HG03342 (cell line): ENCODE data around the gene LGALS4.
"Not testable (repeated sequence)": the region's sequence is repeated elsewhere in the genome, so short reads cannot be mapped to it uniquely, and the experiment has no call there.

Experiments
- ATAC-seq: cut with Tn5 transposase; IDR thresholded peaks from one replicate; pipeline ENCODE4 v1.9.1; 2021; ENCODE audit warnings: mild to moderate bottlenecking, moderate library complexity; ENCODE audit not compliant: unreplicated experiment

LGALS4 gene

GRCh38 chr19:38826856-38827551, 14.3 kb upstream of the LGALS4 start:
- no peak for ATAC-seq

- not testable (repeated sequence) for ATAC-seq
These were observed 13.2 kb upstream of the LGALS4 start for GRCh38 chr19:38825936-38826335.

- not testable (repeated sequence) for ATAC-seq
These were observed 8.6 kb upstream of the LGALS4 start for GRCh38 chr19:38821230-38821825.

GRCh38 chr19:38819231-38819920, 6.6 kb upstream of the LGALS4 start:
- no peak for ATAC-seq

- no peak for ATAC-seq
These were observed 4.3 kb upstream of the LGALS4 start for GRCh38 chr19:38817081-38817480.

GRCh38 chr19:38816131-38816750, 3.5 kb upstream of the LGALS4 start:
- ATAC-seq: no peak

GRCh38 chr19:38815059-38816001, 2.6 kb upstream of the LGALS4 start:
- no peak for ATAC-seq

GRCh38 chr19:38813932-38814331, 1.2 kb upstream of the LGALS4 start:
- ATAC-seq: not testable (repeated sequence)

- ATAC-seq: no peak
These were observed 578 bp upstream of the LGALS4 start for GRCh38 chr19:38813323-38813722.

GRCh38 chr19:38812009-38812840, 520 bp downstream of the LGALS4 start:
- ATAC-seq: no peak

GRCh38 chr19:38809592-38810252, 3.0 kb downstream of the LGALS4 start:
- ATAC-seq: no peak

- no peak for ATAC-seq
These were observed 4.0 kb downstream of the LGALS4 start for GRCh38 chr19:38808741-38809140.

- ATAC-seq: not testable (repeated sequence)
These were observed 5.2 kb downstream of the LGALS4 start for GRCh38 chr19:38807374-38808098.

GRCh38 chr19:38806371-38806770, 6.4 kb downstream of the LGALS4 start:
- no peak for ATAC-seq

- ATAC-seq: no peak
These were observed 7.6 kb downstream of the LGALS4 start for GRCh38 chr19:38805180-38805579.

- no peak for ATAC-seq
These were observed 9.2 kb downstream of the LGALS4 start for GRCh38 chr19:38803543-38803942.

GRCh38 chr19:38801359-38802095, 11.2 kb downstream of the LGALS4 start:
- ATAC-seq: no peak
